NCI-H345 (cell line): ENCODE measurements around the gene STX2.
"Not testable (repeated sequence)": the region's sequence is repeated elsewhere in the genome, so short reads cannot be mapped to it uniquely, and the experiment has no call there.

Source experiments
- DNase-seq: peaks from one replicate; lab custom pipeline; 2025; lab: John Stamatoyannopoulos, UW

The STX2 gene

GRCh38 chr12:130870442-130871285 lies 31.6 kb upstream of the STX2 start:
- peak; percentile 36 for DNase-seq

DNA sequence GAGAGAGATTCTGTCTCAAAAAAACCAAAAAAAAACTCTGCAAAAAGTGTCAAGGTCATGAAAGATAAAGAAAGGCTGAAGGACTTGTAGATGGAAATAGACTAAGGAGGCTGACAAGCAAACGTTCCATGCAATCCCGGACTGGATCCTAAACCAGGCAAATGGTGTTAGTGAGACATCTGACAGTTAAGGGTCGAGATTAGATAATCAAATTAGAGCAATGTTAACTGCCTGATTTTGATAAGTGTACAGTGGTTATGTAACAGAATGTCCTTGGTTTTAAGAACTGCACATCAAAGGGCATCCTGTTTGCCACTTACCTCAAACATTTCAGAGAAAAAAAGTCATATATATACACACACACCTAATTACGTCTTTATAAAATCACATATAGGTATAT lies 29.4 kb upstream of the STX2 start:
- DNase-seq, result no peak

DNA sequence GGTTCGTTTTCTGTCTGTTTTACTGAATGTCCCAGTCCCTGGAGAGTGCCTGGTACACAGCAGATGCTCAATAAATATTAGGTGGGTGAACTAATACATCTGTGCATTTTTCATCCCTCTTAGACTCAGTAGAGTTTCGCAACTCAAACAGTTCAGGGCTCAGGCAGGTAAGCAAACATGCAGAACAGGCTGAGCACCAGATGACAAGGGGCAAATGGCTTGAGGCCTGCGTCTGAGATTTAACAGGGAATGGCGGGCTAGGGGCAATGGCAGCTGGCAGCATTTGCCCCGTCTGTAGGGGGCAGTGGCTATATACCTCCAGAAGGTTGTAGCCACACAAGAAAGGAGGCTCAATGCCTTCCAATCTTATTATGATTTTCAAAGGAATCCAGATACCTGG lies 24.2 kb upstream of the STX2 start:
- no peak for DNase-seq

DNA sequence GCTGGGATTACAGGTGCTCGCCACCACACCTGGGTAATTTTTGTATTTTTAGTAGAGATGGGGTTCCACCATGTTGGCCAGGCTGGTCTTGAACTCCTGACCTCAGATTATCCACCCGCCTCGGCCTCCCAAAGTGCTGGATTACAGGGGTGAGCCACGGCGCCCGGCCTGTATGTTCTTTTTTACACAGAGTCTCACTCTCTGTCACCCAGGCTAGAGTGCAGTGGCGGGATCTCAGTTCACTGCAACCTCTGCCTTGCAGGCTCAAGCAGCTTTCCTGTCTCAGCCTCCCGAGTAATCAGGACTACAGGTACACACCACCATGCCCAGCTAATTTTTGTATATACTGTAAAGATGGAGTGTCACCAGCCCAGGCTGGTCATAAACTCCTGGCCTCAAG lies 23.7 kb upstream of the STX2 start:
- DNase-seq, result not testable (repeated sequence)

- DNase-seq, result no peak
These were observed 23.1 kb upstream of the STX2 start for GRCh38 chr12:130862161-130862560.

GRCh38 chr12:130860311-130860710 lies 21.3 kb upstream of the STX2 start:
- DNase-seq, result no peak

DNA sequence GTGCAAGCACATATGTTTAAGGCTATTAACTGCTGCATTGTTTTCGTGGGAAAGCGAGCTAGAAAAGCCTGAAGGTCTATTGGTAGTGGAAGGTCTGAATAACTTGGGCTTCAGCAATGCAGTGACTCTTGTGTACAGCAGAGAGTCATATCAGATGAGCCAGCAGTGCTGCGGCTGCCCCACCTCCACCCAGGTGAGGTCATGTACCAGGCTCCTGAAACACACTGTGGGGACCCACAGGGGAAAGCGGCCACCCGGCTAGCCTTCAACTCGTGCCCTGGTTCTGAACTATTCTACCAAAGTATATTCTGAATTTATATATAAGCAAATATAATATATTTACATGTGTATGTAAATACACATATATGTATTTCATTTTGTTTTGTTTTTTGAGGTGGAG lies 20.1 kb upstream of the STX2 start:
- DNase-seq, result no peak

- DNase-seq, result no peak
These were observed 19.0 kb upstream of the STX2 start for GRCh38 chr12:130858084-130858483.

- no peak for DNase-seq
These were observed 17.0 kb upstream of the STX2 start for GRCh38 chr12:130856088-130856487.

- no peak for DNase-seq
These were observed 11.5 kb upstream of the STX2 start for GRCh38 chr12:130850418-130851021.

DNA sequence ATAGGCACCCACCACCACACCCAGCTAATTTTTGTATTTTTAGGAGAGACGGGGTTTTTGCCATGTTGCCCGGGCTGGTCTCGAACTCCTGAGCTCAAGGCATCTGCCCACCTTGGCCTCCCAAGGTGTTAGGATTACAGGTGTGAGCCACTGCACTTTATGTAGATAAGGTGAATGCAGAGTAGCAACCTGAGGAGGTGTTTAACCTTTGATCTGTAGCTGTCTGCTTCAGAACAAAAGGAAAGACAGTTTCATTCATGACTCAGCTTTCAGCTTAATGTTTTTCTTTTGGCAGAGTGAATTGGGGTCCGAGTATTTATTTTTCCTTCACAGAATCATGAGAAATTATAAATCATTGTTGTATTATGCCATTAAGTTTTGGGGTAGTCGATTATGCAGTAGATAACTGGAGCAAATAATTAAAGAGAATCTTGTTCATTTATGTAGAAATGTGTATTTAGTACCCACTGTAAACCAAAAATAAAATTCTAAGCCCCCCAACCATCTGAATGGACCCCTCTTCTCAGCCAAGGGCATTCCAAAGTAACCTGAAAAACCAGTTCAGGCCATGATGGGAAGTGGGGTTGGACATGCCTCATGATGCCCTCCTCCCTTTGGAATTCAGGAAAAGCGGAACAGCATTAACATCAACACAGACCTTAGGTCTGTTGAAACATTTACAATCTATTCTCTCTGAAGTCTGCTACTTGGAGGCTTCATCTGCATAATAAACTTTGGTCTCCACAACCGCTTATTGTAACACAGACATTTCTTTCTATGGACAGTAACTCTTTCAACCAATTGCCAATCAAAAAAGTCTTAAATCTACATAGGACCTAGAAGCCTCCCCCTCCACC lies 10.7 kb upstream of the STX2 start:
- DNase-seq, result no peak

- DNase-seq, result not testable (repeated sequence)
These were observed 9.8 kb upstream of the STX2 start for GRCh38 chr12:130848785-130849305.

- DNase-seq, result not testable (repeated sequence)
These were observed 9.1 kb upstream of the STX2 start for GRCh38 chr12:130848105-130848504.

DNA sequence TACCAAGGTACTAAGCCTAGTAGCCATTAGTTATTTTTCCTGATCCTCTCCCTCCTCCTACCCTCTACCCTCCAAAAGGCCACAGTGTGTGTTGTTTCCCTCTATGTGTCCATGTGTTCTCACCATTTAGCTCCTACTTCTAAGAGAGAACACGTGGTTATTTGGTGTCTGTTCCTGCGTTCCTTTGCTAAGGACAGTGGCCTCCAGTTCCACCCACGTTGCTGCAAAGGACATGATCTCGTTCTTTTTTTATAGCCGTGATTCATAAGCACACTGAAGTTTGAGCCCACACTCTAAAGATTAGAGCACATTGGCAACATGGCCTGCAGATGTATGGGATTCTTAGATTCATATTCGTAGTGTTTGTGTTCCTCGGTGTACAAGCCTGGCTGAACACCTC lies 8.1 kb upstream of the STX2 start:
- DNase-seq, result no peak

- DNase-seq, result no peak
These were observed 7.3 kb upstream of the STX2 start for GRCh38 chr12:130846369-130846768.

DNA sequence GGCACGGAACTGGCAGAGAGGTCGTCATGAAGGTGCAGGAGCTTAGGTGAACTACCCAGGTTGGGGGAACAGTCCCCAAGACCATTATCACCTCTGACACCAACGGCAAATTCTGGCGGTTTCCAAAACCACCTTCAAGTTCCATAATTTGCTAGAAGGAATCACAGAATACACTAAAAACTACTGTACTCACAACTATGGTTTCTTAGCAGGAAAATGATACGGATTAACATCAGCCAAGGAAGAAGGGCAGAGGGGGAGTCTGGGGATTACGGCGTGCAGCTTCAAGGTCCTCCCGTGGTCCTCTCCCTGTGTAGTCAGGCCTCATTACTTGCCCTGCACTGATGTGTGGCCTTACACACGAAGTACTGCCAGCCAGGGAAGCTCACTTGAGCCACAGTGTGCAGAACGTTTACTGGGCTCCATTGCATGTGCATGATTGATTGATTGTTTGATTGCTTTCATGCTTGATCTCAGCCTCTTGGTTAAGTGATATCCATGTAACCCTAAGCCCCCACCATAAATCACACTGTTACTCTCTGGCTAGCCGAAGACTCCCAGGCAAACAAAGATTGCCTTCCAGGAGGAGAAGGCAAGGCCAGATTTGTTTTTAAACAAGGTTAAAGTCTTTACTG lies 837 bp upstream of the STX2 start:
- DNase-seq, result no peak

DNA sequence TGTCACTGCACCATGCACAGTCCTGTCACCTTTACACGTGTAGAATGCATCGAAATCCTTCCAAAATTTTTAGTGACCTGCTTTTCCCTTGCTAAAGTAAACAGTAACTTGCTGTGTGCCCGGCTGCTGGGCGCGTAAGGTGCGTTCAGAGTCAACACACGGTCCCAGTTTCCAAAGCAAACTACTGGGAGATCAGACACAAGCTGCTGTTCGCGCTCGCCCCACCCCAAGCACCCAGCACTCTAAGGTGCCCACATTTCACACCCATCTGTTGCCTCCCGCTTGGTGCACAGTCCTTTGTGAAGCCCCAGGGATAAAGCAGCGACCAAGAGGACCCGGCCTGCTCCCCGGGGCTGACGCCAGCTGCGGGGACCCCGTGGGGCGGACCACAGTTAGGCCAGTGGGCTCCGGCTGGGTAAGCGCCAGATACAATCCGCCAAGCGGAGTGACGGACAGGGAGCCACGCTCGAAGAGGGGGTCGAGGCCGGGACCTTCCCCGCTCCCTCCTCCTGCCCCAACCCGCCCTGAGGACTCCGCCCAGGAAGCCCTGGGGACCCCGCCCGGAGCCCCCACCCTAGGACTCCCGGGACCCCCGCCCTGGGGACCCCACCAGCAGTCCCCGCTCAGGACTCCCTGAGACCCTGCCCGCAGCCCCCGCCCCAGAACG lies 633 bp downstream of the STX2 start:
- peak; percentile 25 for DNase-seq

DNA sequence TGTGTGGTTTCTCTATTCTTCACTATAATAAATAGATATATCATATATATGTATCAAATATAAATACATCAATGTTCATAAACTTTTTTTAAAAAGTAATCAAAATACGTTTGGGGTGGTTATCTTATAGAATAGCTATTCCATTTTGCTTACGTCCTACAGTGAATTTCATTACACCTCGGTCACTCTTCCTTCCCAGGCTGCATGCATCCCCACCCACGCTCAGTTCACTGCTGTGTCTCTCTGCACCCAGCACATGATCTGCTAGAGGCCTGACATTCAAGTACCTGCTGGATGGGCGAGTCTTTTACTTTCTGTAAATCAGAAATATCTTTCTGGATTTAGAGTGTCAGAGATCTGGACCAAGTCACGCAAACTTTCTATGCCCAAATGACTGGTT lies 3.6 kb downstream of the STX2 start:
- DNase-seq, result no peak

DNA sequence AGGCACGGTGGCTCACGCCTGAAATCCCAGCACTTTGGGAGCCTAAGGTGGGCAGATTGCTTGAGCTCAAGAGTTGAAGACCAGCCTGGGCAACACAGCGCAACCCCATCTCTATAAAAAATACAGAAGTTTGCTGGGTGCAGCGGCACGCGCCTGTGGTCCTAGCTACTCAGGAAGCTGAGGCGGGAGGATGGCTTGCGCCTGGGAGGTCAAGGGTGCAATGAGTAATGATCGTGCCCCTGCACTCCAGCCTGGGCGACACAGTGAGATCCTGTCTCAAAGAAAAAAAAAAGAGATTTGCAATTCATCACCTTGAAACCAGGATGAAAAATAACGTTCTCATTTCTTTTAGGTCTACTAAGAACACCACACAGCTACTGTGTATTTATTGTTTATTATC lies 4.0 kb downstream of the STX2 start:
- DNase-seq, result no peak

DNA sequence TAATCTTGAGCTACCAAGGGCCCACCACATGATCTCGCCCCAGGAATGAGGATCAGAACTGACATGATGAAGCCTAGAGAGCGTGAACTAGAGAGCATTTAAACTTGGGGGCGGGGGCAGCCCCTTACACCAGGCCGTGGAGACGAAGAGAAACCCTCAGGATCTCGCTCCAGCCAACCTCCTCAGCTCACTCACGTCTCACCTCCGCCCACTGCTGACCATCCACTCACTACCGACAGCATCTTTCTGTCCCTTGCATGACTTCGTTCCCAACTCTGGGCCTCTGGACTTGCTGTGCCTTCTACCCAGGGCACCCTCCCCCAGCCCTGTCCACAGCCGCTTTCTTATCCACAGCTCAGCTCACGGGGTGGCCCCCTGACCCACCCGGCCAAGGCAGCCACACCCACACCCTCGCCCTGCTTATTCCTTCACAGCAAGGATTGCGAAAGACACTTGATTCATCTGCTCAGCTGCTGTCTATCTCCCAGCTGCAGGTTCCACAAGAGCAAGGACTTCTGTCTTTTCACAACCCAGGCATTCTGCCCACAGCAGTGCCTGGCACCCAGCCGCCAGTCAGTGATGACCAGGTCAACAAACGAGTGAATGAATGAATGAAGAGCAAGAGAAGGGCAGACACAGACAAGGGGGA lies 6.4 kb downstream of the STX2 start:
- DNase-seq, result no peak

GRCh38 chr12:130831876-130832405 lies 7.1 kb downstream of the STX2 start:
- DNase-seq, result no peak
